Stimulated activated CD4-positive, alpha-beta T cell treated with anti-CD3 and anti-CD28 coated beads, Interleukin-2, amount 100 ng/mL, for 48 hours (primary cell): ENCODE measurements around the gene MSRB1.
"Not testable (repeated sequence)": the region's sequence is repeated elsewhere in the genome, so short reads cannot be mapped to it uniquely, and the experiment has no call there.

ENCODE experiments used
- DNase-seq, 2 donors: peaks; one replicate each; pipeline ENCODE4 v3.0.0-alpha.2; 2020

The MSRB1 gene

GRCh38 chr16:1960665-1961630 lies 17.9 kb upstream of the MSRB1 start:
- peak; percentile 54 to 56 for DNase-seq

- DNase-seq, result peak; percentile 90 to 93
Observed at GRCh38 chr16:1959269-1960039, 16.5 kb upstream of the MSRB1 start, which contains the start of gene NDUFB10. NDUFB10 (plus strand) TSS chr16:1959538; CDS start chr16:1959625, 87 bp downstream.

- DNase-seq, result no peak
Observed at GRCh38 chr16:1958715-1959268, 15.8 kb upstream of the MSRB1 start.

GRCh38 chr16:1958143-1958491 lies 15.1 kb upstream of the MSRB1 start:
- DNase-seq, result not testable (repeated sequence)

- not testable (repeated sequence) for DNase-seq
Observed at GRCh38 chr16:1957434-1958142, 14.6 kb upstream of the MSRB1 start.

- DNase-seq, result no peak
Observed at GRCh38 chr16:1953734-1954133, 10.7 kb upstream of the MSRB1 start.

- no peak for DNase-seq
Observed at GRCh38 chr16:1950559-1950958, 7.6 kb upstream of the MSRB1 start.

GRCh38 chr16:1950047-1950446 lies 7.0 kb upstream of the MSRB1 start:
- DNase-seq, result no peak

- DNase-seq, result no peak
Observed at GRCh38 chr16:1949507-1949906, 6.5 kb upstream of the MSRB1 start.

- DNase-seq, result no peak
Observed at GRCh38 chr16:1947369-1947670, 4.3 kb upstream of the MSRB1 start.

GRCh38 chr16:1946495-1947368 lies 3.7 kb upstream of the MSRB1 start:
- DNase-seq, result no peak

- no peak for DNase-seq
Observed at GRCh38 chr16:1945559-1946391, 2.8 kb upstream of the MSRB1 start.

GRCh38 chr16:1944612-1945199 lies 1.7 kb upstream of the MSRB1 start:
- DNase-seq, result no peak

GRCh38 chr16:1942047-1942809 lies 771 bp downstream of the MSRB1 start:
- DNase-seq, result peak in 1 of 2 donors; percentile 13

GRCh38 chr16:1941162-1942046 lies 1.6 kb downstream of the MSRB1 start:
- DNase-seq, result no peak

GRCh38 chr16:1940273-1941161 lies 2.5 kb downstream of the MSRB1 start:
- DNase-seq, result no peak

- DNase-seq, result not testable (repeated sequence)
Observed at GRCh38 chr16:1939833-1940232, 3.2 kb downstream of the MSRB1 start.

- DNase-seq, result no peak
Observed at GRCh38 chr16:1938910-1939309, 4.1 kb downstream of the MSRB1 start.
